Thyroid gland (tissue), 4 donors: Measurements from ENCODE around the gene DDX28.

Experiments used
- CTCF ChIP-seq, 6 experiments: fragments of 200-600 bp in 3 of 6; fragments of 450-650 bp in 3 of 6; sonication (generic) in 3 of 6; IDR thresholded peaks; one replicate each; pipeline ENCODE4 v1.5.1; 2016 to 2019; ENCODE audit warnings: antibody characterized with exemption in 6 of 6, mild to moderate bottlenecking in 2 of 6, inconsistent platforms in 1 of 6, moderate library complexity in 1 of 6
- POLR2A ChIP-seq, 2 donors: fragments of 450-650 bp; IDR thresholded peaks; one replicate each; pipeline ENCODE4 v1.6.1; 2017; ENCODE audit warnings: antibody characterized with exemption in 2 of 2, mild to moderate bottlenecking in 2 of 2, moderate library complexity in 1 of 2

GRCh38 chr16:67996666-67997065 lies 26.4 kb downstream of the DDX28 start:
- TF ChIP-seq CTCF (IDR thresholded peaks at IDR 0.05) (no peak), POLR2A (IDR thresholded peaks at IDR 0.05) (no peak)
